ENCODE data around the gene GSC2.
"Not testable (repeated sequence)": the region's sequence is repeated elsewhere in the genome, so short reads cannot be mapped to it uniquely, and the experiment has no call there.

GSC2 gene

GRCh38 chr22:19178065-19178656 is 28.1 kb upstream of the GSC2 start:
- DNase-seq = peak; percentile 32

- no peak for DNase-seq
These were observed 27.3 kb upstream of the GSC2 start for GRCh38 chr22:19177164-19178064.

- no peak for DNase-seq
These were observed 26.6 kb upstream of the GSC2 start for GRCh38 chr22:19176732-19177131.

- DNase-seq = no peak
These were observed 26.1 kb upstream of the GSC2 start for GRCh38 chr22:19176175-19176643.

GRCh38 chr22:19175602-19176174 is 25.6 kb upstream of the GSC2 start:
- no peak for DNase-seq

GRCh38 chr22:19175026-19175601 is 25.0 kb upstream of the GSC2 start:
- DNase-seq = no peak

- DNase-seq = no peak
These were observed 24.3 kb upstream of the GSC2 start for GRCh38 chr22:19174106-19175025.

GRCh38 chr22:19173047-19174035 is 23.2 kb upstream of the GSC2 start:
- no peak for DNase-seq

- DNase-seq = no peak
These were observed 22.3 kb upstream of the GSC2 start for GRCh38 chr22:19172213-19173046.

GRCh38 chr22:19169947-19170318 is 19.8 kb upstream of the GSC2 start:
- no peak for DNase-seq

- DNase-seq = no peak
These were observed 19.2 kb upstream of the GSC2 start for GRCh38 chr22:19169002-19169946.

- DNase-seq = no peak
These were observed 18.2 kb upstream of the GSC2 start for GRCh38 chr22:19168088-19168890.

- no peak for DNase-seq
These were observed 17.2 kb upstream of the GSC2 start for GRCh38 chr22:19167106-19167869.

GRCh38 chr22:19166421-19166820 is 16.3 kb upstream of the GSC2 start:
- DNase-seq = no peak

GRCh38 chr22:19164425-19164824 is 14.3 kb upstream of the GSC2 start:
- no peak for DNase-seq

GRCh38 chr22:19158649-19159048 is 8.6 kb upstream of the GSC2 start:
- DNase-seq = not testable (repeated sequence)

- DNase-seq = not testable (repeated sequence)
These were observed 6.0 kb upstream of the GSC2 start for GRCh38 chr22:19156109-19156508.
